Neural crest cell (in vitro differentiated cells): ENCODE results near the gene CBL. TPM values are rescaled to one million over a fixed set of nuclear protein-coding genes. Genes with fewer than 3 reads are reported as not detected.
A peak's percentile ranks its signal among the peaks of the same experiment; 100 is the strongest.

Experiments
- DNase-seq: peaks from one replicate; pipeline ENCODE4 v3.0.0; 2021; ENCODE audit warnings: low read depth, mixed read lengths, low spot score
- H3K27ac Mint-ChIP-seq: one replicate; pipeline ENCODE4 v1.8.0; 2021; ENCODE audit warnings: mild to moderate bottlenecking, mixed read lengths; ENCODE audit not compliant: unreplicated experiment
- H3K27me3 Mint-ChIP-seq: 2 replicates; pipeline ENCODE4 v1.8.0; 2021; ENCODE audit warnings: low read depth, mild to moderate bottlenecking, mixed read lengths
- H3K36me3 Mint-ChIP-seq: 2 replicates; pipeline ENCODE4 v1.8.0; 2021; ENCODE audit warnings: low read depth, mild to moderate bottlenecking, mixed read lengths
- H3K4me1 Mint-ChIP-seq: 2 replicates; pipeline ENCODE4 v1.8.0; 2021; ENCODE audit warnings: mixed read lengths
- H3K4me3 Mint-ChIP-seq: one replicate; pipeline ENCODE4 v1.8.0; 2021; ENCODE audit warnings: mild to moderate bottlenecking, mixed read lengths
- H3K9me3 Mint-ChIP-seq: 2 replicates; pipeline ENCODE4 v1.8.0; 2021; ENCODE audit warnings: mixed read lengths
- total RNA-seq: library from RNA; stranded (reverse); gene quantifications from 2 replicates; pipeline ENCODE4 v1.2.1, GENCODE V29; 2021
- TF ChIP-seq, protein P1 (sequence below): fragments of 200-600 bp; sonication (generic); conservative IDR thresholded peaks from 2 replicates; pipeline ENCODE4 v1.5.0; 2021; ENCODE audit warnings: antibody characterized with exemption, mild to moderate bottlenecking

CBL gene
- total RNA-seq, 1 donor from 2014 or later: 43.5 TPM

- H3K36me3 Mint-ChIP-seq: no peaks in the 10 kb centered on the region
- H3K27me3 Mint-ChIP-seq: no peaks in the 10 kb centered on the region
- TF ChIP-seq, protein P1, sequence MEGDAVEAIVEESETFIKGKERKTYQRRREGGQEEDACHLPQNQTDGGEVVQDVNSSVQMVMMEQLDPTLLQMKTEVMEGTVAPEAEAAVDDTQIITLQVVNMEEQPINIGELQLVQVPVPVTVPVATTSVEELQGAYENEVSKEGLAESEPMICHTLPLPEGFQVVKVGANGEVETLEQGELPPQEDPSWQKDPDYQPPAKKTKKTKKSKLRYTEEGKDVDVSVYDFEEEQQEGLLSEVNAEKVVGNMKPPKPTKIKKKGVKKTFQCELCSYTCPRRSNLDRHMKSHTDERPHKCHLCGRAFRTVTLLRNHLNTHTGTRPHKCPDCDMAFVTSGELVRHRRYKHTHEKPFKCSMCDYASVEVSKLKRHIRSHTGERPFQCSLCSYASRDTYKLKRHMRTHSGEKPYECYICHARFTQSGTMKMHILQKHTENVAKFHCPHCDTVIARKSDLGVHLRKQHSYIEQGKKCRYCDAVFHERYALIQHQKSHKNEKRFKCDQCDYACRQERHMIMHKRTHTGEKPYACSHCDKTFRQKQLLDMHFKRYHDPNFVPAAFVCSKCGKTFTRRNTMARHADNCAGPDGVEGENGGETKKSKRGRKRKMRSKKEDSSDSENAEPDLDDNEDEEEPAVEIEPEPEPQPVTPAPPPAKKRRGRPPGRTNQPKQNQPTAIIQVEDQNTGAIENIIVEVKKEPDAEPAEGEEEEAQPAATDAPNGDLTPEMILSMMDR: no peak
- H3K27ac Mint-ChIP-seq: no peak overlapping the region
- peak overlapping the region; percentile 1 for H3K4me3 Mint-ChIP-seq
- H3K9me3 Mint-ChIP-seq: no peaks in the 10 kb centered on the region
- no peak for DNase-seq
- H3K4me1 Mint-ChIP-seq: peaks cover 20% of the 10 kb centered on the region
These were observed 123.2 kb downstream of the CBL start for GRCh38 chr11:119329320-119329719.

GRCh38 chr11:119330237-119330636, 124.1 kb downstream of the CBL start:
- Mint-ChIP-seq H3K9me3 (no peaks in the 10 kb centered on the region), H3K4me3 (no peak overlapping the region), H3K27ac (no peak overlapping the region), H3K36me3 (no peaks in the 10 kb centered on the region), H3K27me3 (no peaks in the 10 kb centered on the region), H3K4me1 (peaks cover 25% of the 10 kb centered on the region)
- no peak for DNase-seq
- TF ChIP-seq, protein P1: no peak

- peak overlapping the region; percentile 46 for H3K27ac Mint-ChIP-seq
- no peaks in the 10 kb centered on the region for H3K36me3 Mint-ChIP-seq
- TF ChIP-seq, protein P1: no peak
- DNase-seq: no peak
- peak overlapping the region; percentile 48 for H3K4me3 Mint-ChIP-seq
- no peaks in the 10 kb centered on the region for H3K27me3 Mint-ChIP-seq
- H3K4me1 Mint-ChIP-seq: peaks cover 38% of the 10 kb centered on the region
- no peaks in the 10 kb centered on the region for H3K9me3 Mint-ChIP-seq
These were observed 126.1 kb downstream of the CBL start for GRCh38 chr11:119332111-119332765.

DNA sequence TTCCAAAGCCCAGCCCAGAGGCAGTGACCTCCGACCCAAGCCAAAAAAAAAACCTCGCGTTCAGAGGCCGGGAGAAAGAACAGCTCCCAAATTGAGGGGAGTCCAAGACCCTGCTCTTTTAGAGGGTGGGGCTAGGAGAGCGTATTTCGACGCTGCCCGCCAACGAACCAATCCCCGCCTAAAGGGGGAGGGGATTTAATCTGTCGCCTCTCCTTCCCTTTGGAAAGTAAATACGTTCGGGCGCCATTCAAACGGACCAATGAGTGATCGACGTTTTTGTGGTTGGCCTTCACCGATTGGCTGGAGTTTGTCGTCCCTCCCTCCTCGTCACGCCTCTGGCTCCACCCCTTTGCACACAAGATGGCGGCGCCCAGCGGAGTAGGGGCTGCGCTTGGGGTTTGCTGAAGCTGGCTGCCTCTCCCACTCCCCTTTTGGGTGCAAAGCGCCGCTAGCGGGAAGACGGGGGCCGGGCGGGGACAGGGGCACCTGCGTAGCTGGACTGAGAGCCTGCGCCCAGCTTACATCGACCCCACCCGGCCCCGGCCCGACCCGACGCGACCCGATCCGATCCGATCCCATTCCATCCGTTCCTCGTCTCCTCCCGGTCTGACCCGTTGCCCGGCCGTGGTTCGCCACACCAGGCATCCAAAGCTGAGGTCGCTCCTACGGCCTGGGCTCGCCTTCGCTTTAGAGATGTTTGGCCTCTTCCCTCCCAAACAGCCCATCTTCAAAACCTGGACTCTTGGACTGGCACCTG, 128.2 kb downstream of the CBL start, which contains the start of gene RNF26:
Gene RNF26, plus strand, starts transcription at position 354 of the 757 bp plus-strand sequence. CDS start 596 bp downstream, outside the sequence.
- peak within 1 kb of the TSS; percentile 99 for H3K27ac Mint-ChIP-seq
- TF ChIP-seq, protein P1: no peak
- no peaks in the 10 kb centered on the region for H3K36me3 Mint-ChIP-seq
- H3K9me3 Mint-ChIP-seq: no peaks in the 10 kb centered on the region
- peaks cover 59% of the 10 kb centered on the region for H3K4me1 Mint-ChIP-seq
- peak within 1 kb of the TSS; percentile 92 for H3K4me3 Mint-ChIP-seq
- DNase-seq: peak; percentile 90
- H3K27me3 Mint-ChIP-seq: peaks cover 13% of the 10 kb centered on the region

DNA sequence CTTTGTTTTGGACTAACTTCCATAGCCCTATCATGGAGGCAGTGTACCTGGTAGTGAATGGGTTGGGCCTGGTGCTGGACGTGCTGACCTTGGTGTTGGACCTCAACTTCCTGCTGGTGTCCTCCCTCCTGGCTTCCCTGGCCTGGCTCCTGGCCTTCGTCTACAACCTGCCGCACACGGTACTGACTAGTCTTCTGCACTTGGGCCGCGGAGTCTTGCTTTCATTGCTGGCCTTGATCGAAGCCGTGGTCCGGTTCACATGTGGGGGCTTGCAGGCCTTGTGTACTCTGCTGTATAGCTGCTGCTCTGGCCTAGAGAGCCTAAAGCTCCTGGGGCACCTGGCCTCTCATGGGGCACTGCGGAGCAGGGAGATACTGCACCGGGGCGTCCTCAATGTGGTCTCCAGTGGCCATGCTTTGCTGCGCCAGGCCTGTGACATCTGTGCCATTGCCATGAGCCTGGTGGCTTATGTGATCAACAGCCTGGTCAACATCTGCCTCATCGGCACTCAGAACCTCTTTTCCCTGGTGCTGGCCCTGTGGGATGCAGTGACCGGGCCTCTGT, 129.0 kb downstream of the CBL start:
- H3K27ac Mint-ChIP-seq: peak overlapping the region; percentile 99
- peak overlapping the region; percentile 92 for H3K4me3 Mint-ChIP-seq
- no peak for DNase-seq
- TF ChIP-seq, protein P1: no peak
- H3K4me1 Mint-ChIP-seq: peaks cover 60% of the 10 kb centered on the region
- H3K36me3 Mint-ChIP-seq: no peaks in the 10 kb centered on the region
- peaks cover 15% of the 10 kb centered on the region for H3K27me3 Mint-ChIP-seq
- no peaks in the 10 kb centered on the region for H3K9me3 Mint-ChIP-seq
